ENCODE measurements around the gene LRRK1. TPM values are rescaled to one million over a fixed set of nuclear protein-coding genes. Genes with fewer than 3 reads are reported as not detected.

LRRK1 gene
- total and polyA plus RNA-seq, 2 donors (not counting 1 experiment from before 2014, with no cell fraction given), result 19.8 to 53.0 TPM

DNA sequence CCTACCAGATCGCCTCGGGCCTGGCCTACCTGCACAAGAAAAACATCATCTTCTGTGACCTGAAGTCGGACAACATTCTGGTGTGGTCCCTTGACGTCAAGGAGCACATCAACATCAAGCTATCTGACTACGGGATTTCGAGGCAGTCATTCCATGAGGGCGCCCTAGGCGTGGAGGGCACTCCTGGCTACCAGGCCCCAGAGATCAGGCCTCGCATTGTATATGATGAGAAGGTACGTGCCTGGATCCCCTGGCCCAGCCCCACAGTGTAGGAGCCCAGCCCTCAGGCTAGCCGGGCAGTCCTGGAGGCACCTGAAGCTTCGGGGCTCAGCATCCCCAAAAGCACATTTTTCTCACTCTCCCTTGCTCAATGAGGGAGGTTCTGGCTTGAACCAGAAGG is 135.8 kb downstream of the LRRK1 start:
- Mint-ChIP-seq H3K4me3 (no peak overlapping the region), H3K27me3 (no peaks in the 10 kb centered on the region), H3K9me3 (ENCODE audit: insufficient read depth) (no peaks in the 10 kb centered on the region), H3K4me1 (peaks cover 1% of the 10 kb centered on the region), H3K27ac (no peak overlapping the region)
- no peak overlapping the region for H2AFZ ChIP-seq (ENCODE audit: insufficient read depth, low read depth, low read length, poor library complexity, severe bottlenecking)
- no peaks in the 10 kb centered on the region for H3K79me2 ChIP-seq (ENCODE audit: control insufficient read depth, insufficient read depth, low read length)
- POLR2A ChIA-PET, result no interaction called here
- WGBS (ENCODE audit: insufficient coverage), result 98% methylated on average over 8 of the region's 12 CpGs
- no peak for ATAC-seq (ENCODE audit: low read depth)
- TF ChIP-seq, protein P1, sequence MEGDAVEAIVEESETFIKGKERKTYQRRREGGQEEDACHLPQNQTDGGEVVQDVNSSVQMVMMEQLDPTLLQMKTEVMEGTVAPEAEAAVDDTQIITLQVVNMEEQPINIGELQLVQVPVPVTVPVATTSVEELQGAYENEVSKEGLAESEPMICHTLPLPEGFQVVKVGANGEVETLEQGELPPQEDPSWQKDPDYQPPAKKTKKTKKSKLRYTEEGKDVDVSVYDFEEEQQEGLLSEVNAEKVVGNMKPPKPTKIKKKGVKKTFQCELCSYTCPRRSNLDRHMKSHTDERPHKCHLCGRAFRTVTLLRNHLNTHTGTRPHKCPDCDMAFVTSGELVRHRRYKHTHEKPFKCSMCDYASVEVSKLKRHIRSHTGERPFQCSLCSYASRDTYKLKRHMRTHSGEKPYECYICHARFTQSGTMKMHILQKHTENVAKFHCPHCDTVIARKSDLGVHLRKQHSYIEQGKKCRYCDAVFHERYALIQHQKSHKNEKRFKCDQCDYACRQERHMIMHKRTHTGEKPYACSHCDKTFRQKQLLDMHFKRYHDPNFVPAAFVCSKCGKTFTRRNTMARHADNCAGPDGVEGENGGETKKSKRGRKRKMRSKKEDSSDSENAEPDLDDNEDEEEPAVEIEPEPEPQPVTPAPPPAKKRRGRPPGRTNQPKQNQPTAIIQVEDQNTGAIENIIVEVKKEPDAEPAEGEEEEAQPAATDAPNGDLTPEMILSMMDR (IDR thresholded peaks at IDR 0.05), result no peak
- TF ChIP-seq EZH2 (IDR thresholded peaks at IDR 0.05; ENCODE audit: borderline replicate concordance, insufficient read depth, low read depth, low read length, poor library complexity, severe bottlenecking), result no peak
- no peaks in the 10 kb centered on the region for H3K4me1 ChIP-seq (ENCODE audit: control insufficient read depth in 2 of 2, insufficient read depth in 2 of 2, low read length in 2 of 2)
- no peak overlapping the region for H3K4me3 ChIP-seq (ENCODE audit: control extremely low read depth in 1 of 5, extremely low read depth in 1 of 5, insufficient read depth in 1 of 5, low read depth in 2 of 5, low read length in 4 of 5)
- H3K36me3 ChIP-seq (replicated peaks in 1 of 2; ENCODE audit: control extremely low read depth in 1 of 2, control insufficient read depth in 1 of 2, extremely low read depth in 1 of 2, insufficient read depth in 2 of 2, low read length in 1 of 2), result peaks cover 3 to 76% of the 10 kb centered on the region in 2 experiments
- intact Hi-C loops (cut with micrococcal nuclease), result no loop called here
- no peak overlapping the region for H3K27ac ChIP-seq (ENCODE audit: low read length in 2 of 2)
- no peaks in the 10 kb centered on the region for H3K27me3 ChIP-seq (replicated peaks in 1 of 4; ENCODE audit: control extremely low read depth in 1 of 4, control insufficient read depth in 3 of 4, insufficient read depth in 4 of 4, low read length in 3 of 4)
- CTCF ChIA-PET, result no interaction called here
- no peaks in the 10 kb centered on the region for H4K20me1 ChIP-seq (ENCODE audit: control insufficient read depth, insufficient read depth, low read length, poor library complexity, severe bottlenecking)
- H3K9me3 ChIP-seq (ENCODE audit: control extremely low read depth in 1 of 3, control insufficient read depth in 2 of 3, insufficient read depth in 1 of 3, low read length in 2 of 3), result no peaks in the 10 kb centered on the region
- H3K9ac ChIP-seq (ENCODE audit: low read length), result no peak overlapping the region
- no peak for DNase-seq
- no peak overlapping the region for H3K4me2 ChIP-seq (replicated peaks; ENCODE audit: low read depth, low read length, poor library complexity, severe bottlenecking)

DNA sequence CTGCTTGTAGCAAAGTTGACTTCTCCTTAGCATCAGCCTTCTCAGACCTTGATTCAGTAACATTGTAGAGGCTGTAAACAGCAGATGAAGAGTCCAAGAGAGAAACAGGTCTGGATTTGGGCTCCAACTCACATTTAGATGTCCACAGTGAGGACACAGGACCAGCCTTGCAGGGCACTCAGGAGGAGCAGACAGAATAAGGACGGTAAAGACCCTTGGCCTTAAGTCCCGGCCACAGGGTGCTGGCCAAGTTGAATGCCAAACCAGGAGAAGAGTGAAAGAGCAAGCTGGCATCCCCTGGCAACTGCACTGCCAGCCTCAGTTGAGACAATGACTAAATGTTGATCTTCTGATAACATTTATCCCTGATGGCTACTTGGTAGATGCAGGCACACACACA is 136.3 kb downstream of the LRRK1 start:
- no peak overlapping the region for H3K4me3 ChIP-seq (ENCODE audit: control extremely low read depth in 1 of 5, extremely low read depth in 1 of 5, insufficient read depth in 1 of 5, low read depth in 2 of 5, low read length in 4 of 5)
- no peak overlapping the region for H3K4me3 Mint-ChIP-seq
- H3K27me3 ChIP-seq (replicated peaks in 1 of 4; ENCODE audit: control extremely low read depth in 1 of 4, control insufficient read depth in 3 of 4, insufficient read depth in 4 of 4, low read length in 3 of 4), result no peaks in the 10 kb centered on the region
- H3K79me2 ChIP-seq (ENCODE audit: control insufficient read depth, insufficient read depth, low read length), result no peaks in the 10 kb centered on the region
- H3K27me3 Mint-ChIP-seq, result no peaks in the 10 kb centered on the region
- POLR2A ChIA-PET, result no interaction called here
- H3K4me1 Mint-ChIP-seq, result peaks cover 1% of the 10 kb centered on the region
- DNase-seq, result no peak
- no peak overlapping the region for H3K27ac ChIP-seq (ENCODE audit: low read length in 2 of 2)
- H3K36me3 ChIP-seq (replicated peaks in 1 of 2; ENCODE audit: control extremely low read depth in 1 of 2, control insufficient read depth in 1 of 2, extremely low read depth in 1 of 2, insufficient read depth in 2 of 2, low read length in 1 of 2), result peaks cover 3 to 76% of the 10 kb centered on the region in 2 experiments
- H3K9ac ChIP-seq (ENCODE audit: low read length), result no peak overlapping the region
- CTCF ChIA-PET, result no interaction called here
- no peak overlapping the region for H2AFZ ChIP-seq (ENCODE audit: insufficient read depth, low read depth, low read length, poor library complexity, severe bottlenecking)
- intact Hi-C loops (cut with micrococcal nuclease), result no loop called here
- H3K9me3 Mint-ChIP-seq (ENCODE audit: insufficient read depth), result no peaks in the 10 kb centered on the region
- H3K27ac Mint-ChIP-seq, result no peak overlapping the region
- no peaks in the 10 kb centered on the region for H3K9me3 ChIP-seq (ENCODE audit: control extremely low read depth in 1 of 3, control insufficient read depth in 2 of 3, insufficient read depth in 1 of 3, low read length in 2 of 3)
- TF ChIP-seq EZH2 (IDR thresholded peaks at IDR 0.05; ENCODE audit: borderline replicate concordance, insufficient read depth, low read depth, low read length, poor library complexity, severe bottlenecking), result no peak
- TF ChIP-seq, protein P1 (IDR thresholded peaks at IDR 0.05), result no peak
- H3K4me1 ChIP-seq (ENCODE audit: control insufficient read depth in 2 of 2, insufficient read depth in 2 of 2, low read length in 2 of 2), result no peaks in the 10 kb centered on the region
- ATAC-seq (ENCODE audit: low read depth), result no peak
- H3K4me2 ChIP-seq (replicated peaks; ENCODE audit: low read depth, low read length, poor library complexity, severe bottlenecking), result no peak overlapping the region
- 97% methylated on average over 2 of the region's 2 CpGs for WGBS (ENCODE audit: insufficient coverage)
- no peaks in the 10 kb centered on the region for H4K20me1 ChIP-seq (ENCODE audit: control insufficient read depth, insufficient read depth, low read length, poor library complexity, severe bottlenecking)
